Neuronal stem cell (in vitro differentiated cells): Measurements from ENCODE around the gene TMEM255B.
A peak's percentile ranks its signal among the peaks of the same experiment; 100 is the strongest.

Source experiments
- DNase-seq: peaks from one replicate; pipeline ENCODE4 v3.0.0-alpha.2; 2013; ENCODE audit warnings: low spot score
- H2AFZ ChIP-seq: one replicate; pipeline ENCODE4 v1.6.1; 2013; ENCODE audit warnings: mild to moderate bottlenecking, low read length, inconsistent platforms
- H2AK5ac ChIP-seq: 2 replicates; pipeline ENCODE4 v1.6.1; 2013; ENCODE audit warnings: low read depth, mild to moderate bottlenecking, inconsistent platforms, low read length, moderate library complexity, mixed read lengths
- H2BK120ac ChIP-seq: 2 replicates; pipeline ENCODE4 v1.6.1; 2013; ENCODE audit warnings: low read depth, mild to moderate bottlenecking, inconsistent platforms, low read length, moderate library complexity, mixed read lengths
- H2BK12ac ChIP-seq: one replicate; pipeline ENCODE4 v1.6.1; 2013; ENCODE audit warnings: low read length, inconsistent platforms
- H2BK15ac ChIP-seq: 2 replicates; pipeline ENCODE4 v1.6.1; 2013; ENCODE audit warnings: mild to moderate bottlenecking, low read length, inconsistent platforms, mixed read lengths
- H2BK5ac ChIP-seq: one replicate; pipeline ENCODE4 v1.6.1; 2013; ENCODE audit warnings: inconsistent platforms, mild to moderate bottlenecking, low read length, moderate library complexity
- H3K14ac ChIP-seq: one replicate; pipeline ENCODE4 v1.6.1; 2013; ENCODE audit warnings: low read length, inconsistent platforms
- H3K18ac ChIP-seq: 2 replicates; pipeline ENCODE4 v1.6.1; 2013; ENCODE audit warnings: low read length, inconsistent platforms
- H3K23ac ChIP-seq: 2 replicates; pipeline ENCODE4 v1.6.1; 2013; ENCODE audit warnings: low read depth, mild to moderate bottlenecking, mixed read lengths, low read length, inconsistent platforms; ENCODE audit not compliant: poor library complexity
- H3K27ac ChIP-seq: replicated peaks from 3 replicates; pipeline ENCODE4 v1.5.1; 2013; ENCODE audit warnings: low read length, inconsistent platforms
- H3K27me3 ChIP-seq, 3 experiments: 2 replicates each; pipeline ENCODE4 v1.6.1; 2013; ENCODE audit warnings: low read length in 3 of 3, mild to moderate bottlenecking in 2 of 3, inconsistent platforms in 1 of 3, low read depth in 1 of 3, mixed read lengths in 1 of 3, moderate library complexity in 1 of 3; ENCODE audit not compliant: control insufficient read depth in 3 of 3, insufficient read depth in 3 of 3
- H3K36me3 ChIP-seq, 2 donors: replicated peaks in 1 of 2; 2 replicates each; pipeline ENCODE4 v1.6.1; 2013; ENCODE audit warnings: low read length in 2 of 2; ENCODE audit not compliant: control insufficient read depth in 2 of 2, insufficient read depth in 2 of 2
- H3K4ac ChIP-seq: 2 replicates; pipeline ENCODE4 v1.6.1; 2013; ENCODE audit warnings: inconsistent platforms, mild to moderate bottlenecking, low read length, moderate library complexity
- H3K4me1 ChIP-seq, 2 donors: 1 replicate in 1 of 2; 2 replicates in 1 of 2; pipeline ENCODE4 v1.6.1; 2013; ENCODE audit warnings: low read length in 2 of 2, low read depth in 1 of 2; ENCODE audit not compliant: control insufficient read depth in 2 of 2, insufficient read depth in 1 of 2
- H3K4me2 ChIP-seq: one replicate; pipeline ENCODE4 v1.6.1; 2013; ENCODE audit warnings: mild to moderate bottlenecking, low read length, inconsistent platforms; ENCODE audit not compliant: insufficient read depth, poor library complexity, severe bottlenecking
- H3K4me3 ChIP-seq, 2 donors: 2 replicates each; pipeline ENCODE4 v1.5.1; 2013; ENCODE audit warnings: low read length in 2 of 2, mild to moderate bottlenecking in 2 of 2, inconsistent platforms in 1 of 2, moderate library complexity in 1 of 2
- H3K79me1 ChIP-seq: one replicate; pipeline ENCODE4 v1.6.1; 2013; ENCODE audit warnings: low read depth, mild to moderate bottlenecking, inconsistent platforms, low read length, moderate library complexity
- H3K9ac ChIP-seq: one replicate; pipeline ENCODE4 v1.6.1; 2013; ENCODE audit warnings: mild to moderate bottlenecking, low read depth, low read length, inconsistent platforms; ENCODE audit not compliant: poor library complexity
- H3K9me3 ChIP-seq, 2 donors: replicated peaks in 1 of 2; 2 replicates each; pipeline versions ENCODE3 to v1.6.1; 2013; ENCODE audit warnings: low read length in 2 of 2, mild to moderate bottlenecking in 2 of 2, inconsistent platforms in 1 of 2, low read depth in 1 of 2, mixed read lengths in 1 of 2, moderate library complexity in 1 of 2; ENCODE audit not compliant: control insufficient read depth in 2 of 2, insufficient read depth in 1 of 2
- H4K8ac ChIP-seq: one replicate; pipeline ENCODE4 v1.6.1; 2013; ENCODE audit warnings: low read depth, mild to moderate bottlenecking, inconsistent platforms, low read length, moderate library complexity
- H4K91ac ChIP-seq: one replicate; pipeline ENCODE4 v1.6.1; 2013; ENCODE audit warnings: low read length, low read depth, mild to moderate bottlenecking, inconsistent platforms; ENCODE audit not compliant: poor library complexity
- WGBS, 2 donors: extraction: QIAGEN DNeasy Blood & Tissue Kit; methylation state at CpG; one replicate each; pipeline ENCODE4 v1.1.7; 2013; ENCODE audit warnings: missing lambda C conversion rate in 2 of 2, mixed read lengths in 1 of 2; ENCODE audit not compliant: insufficient read length in 2 of 2, insufficient replicate concordance in 1 of 2; ENCODE audit errors: extremely low coverage in 2 of 2; 5-methylcytosine and 5-hydroxymethylcytosine counted together

The TMEM255B gene

DNA sequence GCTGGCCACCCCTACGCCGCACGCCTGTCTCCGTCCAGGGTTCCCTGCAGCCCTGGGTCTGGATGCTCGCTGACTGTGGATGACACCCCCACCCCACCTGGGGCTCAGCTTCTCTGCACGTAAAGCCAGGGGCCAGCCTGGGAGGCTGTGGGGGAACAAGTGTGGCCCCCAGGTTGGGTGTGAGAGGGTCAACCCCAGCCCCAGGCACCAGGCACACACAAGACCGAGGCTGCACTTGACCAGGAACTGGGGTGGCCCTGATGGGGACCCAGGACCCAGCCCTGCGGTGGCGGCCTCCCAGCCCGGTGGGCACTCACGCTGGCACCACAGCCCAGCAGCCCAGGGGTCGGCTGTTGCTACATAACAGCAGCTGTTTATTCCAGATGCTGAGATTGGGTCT lies 63.2 kb downstream of the TMEM255B start:
- Histone ChIP-seq H2BK5ac (peak overlapping the region; percentile 66), H3K4me3 (peak overlapping the region in 1 of 2 donors; percentile 41), H3K14ac (peak overlapping the region; percentile 94), H3K4ac (peak overlapping the region; percentile 53), H3K79me1 (peaks cover 6% of the 10 kb centered on the region), H3K9me3 (peaks cover 0 to 2% of the 10 kb centered on the region in 2 donors), H3K23ac (peak overlapping the region; percentile 44), H3K27me3 (no peaks in the 10 kb centered on the region), H3K4me2 (no peak overlapping the region), H2BK120ac (no peak overlapping the region), H3K27ac (no peak overlapping the region), H2BK12ac (peak overlapping the region; percentile 30), H3K36me3 (peaks cover 0 to 7% of the 10 kb centered on the region in 2 donors), H3K18ac (peak overlapping the region; percentile 64), H4K91ac (no peak overlapping the region), H3K9ac (peak overlapping the region; percentile 21), H2AK5ac (peak overlapping the region; percentile 74), H2BK15ac (no peak overlapping the region), H3K4me1 (peaks cover 2 to 16% of the 10 kb centered on the region in 2 donors), H2AFZ (no peak overlapping the region), H4K8ac (peak overlapping the region; percentile 48)
- DNase-seq: no peak
- no CpG with 5 or more reads among the region's 12 CpGs for WGBS, 2 donors

DNA sequence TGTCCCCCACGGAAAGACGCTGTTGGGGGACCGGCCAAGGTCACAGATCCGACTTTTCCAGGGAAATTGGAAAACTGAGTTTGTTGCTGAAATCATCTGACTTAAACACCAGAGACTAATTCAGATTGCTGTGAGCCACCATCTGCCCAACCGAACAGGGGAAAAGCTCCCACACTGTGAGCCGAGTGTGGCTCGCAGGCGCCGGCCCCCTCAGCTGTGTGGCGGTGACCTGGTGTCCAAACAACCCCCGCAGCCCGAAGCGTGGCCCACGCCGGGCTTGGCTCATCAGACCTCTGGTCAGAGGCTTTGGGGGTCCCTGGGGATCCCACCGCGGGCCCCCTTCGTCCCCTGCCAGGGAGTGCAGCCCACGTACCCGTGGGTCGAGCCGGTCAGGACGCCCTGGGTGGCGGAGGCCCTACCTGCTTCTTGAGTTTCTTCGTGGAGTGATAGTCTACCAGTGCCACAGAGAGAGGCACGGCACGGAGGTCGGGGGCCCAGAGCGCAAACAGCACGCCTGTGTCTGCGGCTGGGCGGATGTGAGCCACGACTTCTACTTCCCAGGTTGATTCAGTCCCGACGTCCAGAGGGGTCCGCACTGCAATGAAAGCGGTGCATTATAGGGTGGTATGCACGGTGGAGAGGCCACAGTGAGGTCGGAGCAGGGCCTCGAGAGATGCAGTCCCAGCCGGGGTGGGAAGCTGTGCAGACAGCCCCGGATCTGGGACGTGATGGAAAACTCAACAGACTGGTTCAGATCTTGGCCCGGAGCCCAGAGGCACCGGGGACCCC lies 64.1 kb downstream of the TMEM255B start:
- no peak for DNase-seq
- Histone ChIP-seq H2BK120ac (no peak overlapping the region), H3K27me3 (no peaks in the 10 kb centered on the region), H3K36me3 (peaks cover 0 to 7% of the 10 kb centered on the region in 2 donors), H2AFZ (no peak overlapping the region), H3K9me3 (peaks cover 0 to 2% of the 10 kb centered on the region in 2 donors), H2AK5ac (no peak overlapping the region), H3K4ac (no peak overlapping the region), H3K4me3 (no peak overlapping the region), H2BK12ac (no peak overlapping the region), H3K18ac (peak overlapping the region; percentile 85), H2BK15ac (no peak overlapping the region), H4K91ac (no peak overlapping the region), H3K9ac (no peak overlapping the region), H3K4me1 (peaks cover 0 to 16% of the 10 kb centered on the region in 2 donors), H2BK5ac (peak overlapping the region; percentile 39), H3K79me1 (peaks cover 6% of the 10 kb centered on the region), H3K14ac (peak overlapping the region; percentile 98), H4K8ac (no peak overlapping the region), H3K4me2 (no peak overlapping the region), H3K23ac (no peak overlapping the region), H3K27ac (no peak overlapping the region)
- no CpG with 5 or more reads among the region's 45 CpGs for WGBS, 2 donors

DNA sequence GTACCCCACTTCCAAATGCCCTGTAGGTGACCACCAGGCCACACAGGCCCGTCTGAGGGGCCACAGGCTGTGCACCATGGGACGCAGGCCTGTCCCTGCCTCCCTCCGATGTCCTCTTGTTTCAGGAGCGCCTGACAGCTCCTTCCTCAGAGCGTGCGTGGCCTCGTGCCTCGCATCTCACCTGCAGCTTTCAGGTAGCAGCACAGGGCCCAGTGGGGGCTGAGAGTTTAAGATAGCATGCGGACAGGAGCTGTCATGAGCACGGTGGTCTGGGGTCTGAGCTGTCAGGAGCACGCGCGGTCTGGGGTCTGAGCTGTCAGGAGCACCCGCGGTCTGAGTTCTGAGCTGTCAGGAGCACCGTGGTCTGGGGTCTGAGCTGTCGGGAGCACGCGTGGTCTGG lies 64.7 kb downstream of the TMEM255B start:
- peak overlapping the region; percentile 39 for H2BK5ac ChIP-seq
- peaks cover 0 to 16% of the 10 kb centered on the region in 2 donors for H3K4me1 ChIP-seq
- no peak overlapping the region for H3K4ac ChIP-seq
- no peak overlapping the region for H3K9ac ChIP-seq
- no peak overlapping the region for H3K27ac ChIP-seq
- H4K8ac ChIP-seq: no peak overlapping the region
- no peak overlapping the region for H3K4me2 ChIP-seq
- H4K91ac ChIP-seq: no peak overlapping the region
- H3K9me3 ChIP-seq: peaks cover 3 to 4% of the 10 kb centered on the region in 2 donors
- H3K27me3 ChIP-seq: no peaks in the 10 kb centered on the region
- no peak overlapping the region for H3K23ac ChIP-seq
- no peak overlapping the region for H2BK12ac ChIP-seq
- H3K4me3 ChIP-seq: no peak overlapping the region
- no peak overlapping the region for H2BK15ac ChIP-seq
- no peak for DNase-seq
- H2AK5ac ChIP-seq: no peak overlapping the region
- peak overlapping the region; percentile 98 for H3K14ac ChIP-seq
- no peak overlapping the region for H2AFZ ChIP-seq
- WGBS, 2 donors: no CpG with 5 or more reads among the region's 19 CpGs
- H2BK120ac ChIP-seq: no peak overlapping the region
- H3K36me3 ChIP-seq: peaks cover 0 to 8% of the 10 kb centered on the region in 2 donors
- H3K79me1 ChIP-seq: peaks cover 3% of the 10 kb centered on the region
- H3K18ac ChIP-seq: no peak overlapping the region

- no peaks in the 10 kb centered on the region for H3K27me3 ChIP-seq
- no peak overlapping the region for H4K91ac ChIP-seq
- H2BK120ac ChIP-seq: no peak overlapping the region
- H3K36me3 ChIP-seq: peaks cover 0 to 10% of the 10 kb centered on the region in 2 donors
- no peak overlapping the region for H2BK5ac ChIP-seq
- no CpG with 5 or more reads among the region's 16 CpGs for WGBS, 2 donors
- no peak overlapping the region for H2AK5ac ChIP-seq
- peaks cover 3% of the 10 kb centered on the region for H3K79me1 ChIP-seq
- no peak overlapping the region for H3K23ac ChIP-seq
- H2BK15ac ChIP-seq: no peak overlapping the region
- H3K14ac ChIP-seq: no peak overlapping the region
- H3K18ac ChIP-seq: peak overlapping the region; percentile 19
- H3K4me3 ChIP-seq: no peak overlapping the region
- no peak overlapping the region for H4K8ac ChIP-seq
- H3K4me1 ChIP-seq: peaks cover 0 to 11% of the 10 kb centered on the region in 2 donors
- H3K4ac ChIP-seq: no peak overlapping the region
- H3K4me2 ChIP-seq: no peak overlapping the region
- DNase-seq: no peak
- H3K9ac ChIP-seq: no peak overlapping the region
- peaks cover 3 to 4% of the 10 kb centered on the region in 2 donors for H3K9me3 ChIP-seq
- no peak overlapping the region for H2AFZ ChIP-seq
- H3K27ac ChIP-seq: no peak overlapping the region
- H2BK12ac ChIP-seq: no peak overlapping the region
Measured at GRCh38 chr13:113825841-113826240, 66.8 kb downstream of the TMEM255B start.
